Left ventricle myocardium inferior (tissue), 1 donor: ENCODE data around the gene OTOP3. TPM values are rescaled to one million over a fixed set of nuclear protein-coding genes. Genes with fewer than 3 reads are reported as not detected.

Source experiments
- DNase-seq: peaks from one replicate; pipeline ENCODE4 v3.0.0-alpha.2; 2020
- H3K27ac ChIP-seq: fragments of 200-600 bp; replicated peaks from 2 replicates; pipeline ENCODE4 v1.8.0; 2021
- H3K27me3 ChIP-seq: fragments of 200-600 bp; 2 replicates; pipeline ENCODE4 v1.8.0; 2021; ENCODE audit warnings: low read depth
- H3K36me3 ChIP-seq: fragments of 200-600 bp; 2 replicates; pipeline ENCODE4 v1.8.0; 2021
- H3K4me1 ChIP-seq: fragments of 200-600 bp; 2 replicates; pipeline ENCODE4 v1.8.0; 2021
- H3K4me3 ChIP-seq: fragments of 200-600 bp; 2 replicates; pipeline ENCODE4 v1.8.0; 2021; ENCODE audit warnings: mild to moderate bottlenecking, moderate library complexity
- H3K9me3 ChIP-seq: fragments of 200-600 bp; replicated peaks from 2 replicates; pipeline ENCODE4 v1.8.0; 2021
- intact Hi-C: fragments of 100-400 bp; cut with micrococcal nuclease; formaldehyde crosslinking; loops from one replicate; pipeline ENCODE4 v1.11.0; 2022
- total RNA-seq: library from RNA; stranded (reverse); fragmentation: NEBNext Ultra II Directional; extraction: Animal tissue kit (Norgen Biotek cat#: 25700); gene quantifications from one replicate; pipeline ENCODE4 v1.2.1, GENCODE V29; 2021
- TF ChIP-seq, protein P1 (sequence below): fragments of 200-600 bp; IDR thresholded peaks from 2 replicates; pipeline ENCODE4 v1.8.0; 2021; ENCODE audit warnings: antibody characterized with exemption, mild to moderate bottlenecking, borderline replicate concordance
- donor health status: DM: no; HTN: yes; CAD: no; lungs with severe emphysema.

Gene OTOP3
- total RNA-seq, 1 donor from 2014 or later: not detected

DNA sequence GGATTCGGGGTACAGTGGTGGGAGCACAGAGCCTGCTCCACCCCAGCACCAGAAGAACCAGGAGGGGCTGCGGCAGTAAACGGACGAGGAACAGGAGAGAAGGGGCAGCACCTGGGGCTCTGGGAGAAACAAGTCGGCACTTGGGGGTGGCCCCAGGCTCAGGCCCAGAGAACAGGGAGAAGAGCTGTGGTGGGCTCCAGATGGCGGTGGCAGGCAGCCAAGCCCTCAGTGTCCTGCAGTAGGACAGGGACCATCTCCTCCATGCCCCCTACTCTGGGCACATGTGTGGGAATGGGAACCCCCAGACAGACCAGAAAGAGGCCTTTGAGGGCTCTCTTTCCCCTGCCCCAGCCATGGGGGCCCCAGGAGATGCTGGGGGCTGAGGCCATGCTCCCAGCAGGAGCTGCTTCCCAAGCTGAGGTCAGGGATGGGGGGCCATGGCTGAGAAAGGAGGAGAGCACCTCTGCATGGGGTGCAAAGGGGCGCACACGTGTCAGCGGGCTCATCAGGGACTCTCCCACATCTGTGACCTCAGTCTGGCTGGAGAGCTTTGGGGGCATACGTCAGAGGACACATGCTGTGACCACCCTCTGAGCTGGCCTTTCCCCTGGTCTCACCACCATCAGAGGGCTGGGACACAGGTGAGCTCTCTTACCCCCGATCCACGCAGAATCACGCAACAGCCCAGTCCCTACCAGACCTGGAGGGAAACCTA lies 19.4 kb upstream of the OTOP3 start:
- intact Hi-C loops: no loop called here

DNA sequence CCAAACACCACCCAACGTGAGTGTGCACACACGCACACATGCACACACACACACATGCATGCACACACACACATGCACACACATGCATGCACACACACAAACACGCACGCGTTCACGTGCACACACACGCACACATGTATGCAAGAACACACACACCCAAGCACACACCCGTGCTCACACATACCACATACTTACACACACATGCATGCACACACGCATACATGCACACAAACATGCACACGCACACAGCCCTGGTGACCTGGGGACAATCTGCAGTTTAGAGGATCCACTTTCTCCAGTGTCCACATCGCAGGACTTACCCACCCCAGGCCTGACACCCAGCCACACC lies 18.9 kb upstream of the OTOP3 start:
- no peak overlapping the region for H3K27ac ChIP-seq
- TF ChIP-seq, protein P1, sequence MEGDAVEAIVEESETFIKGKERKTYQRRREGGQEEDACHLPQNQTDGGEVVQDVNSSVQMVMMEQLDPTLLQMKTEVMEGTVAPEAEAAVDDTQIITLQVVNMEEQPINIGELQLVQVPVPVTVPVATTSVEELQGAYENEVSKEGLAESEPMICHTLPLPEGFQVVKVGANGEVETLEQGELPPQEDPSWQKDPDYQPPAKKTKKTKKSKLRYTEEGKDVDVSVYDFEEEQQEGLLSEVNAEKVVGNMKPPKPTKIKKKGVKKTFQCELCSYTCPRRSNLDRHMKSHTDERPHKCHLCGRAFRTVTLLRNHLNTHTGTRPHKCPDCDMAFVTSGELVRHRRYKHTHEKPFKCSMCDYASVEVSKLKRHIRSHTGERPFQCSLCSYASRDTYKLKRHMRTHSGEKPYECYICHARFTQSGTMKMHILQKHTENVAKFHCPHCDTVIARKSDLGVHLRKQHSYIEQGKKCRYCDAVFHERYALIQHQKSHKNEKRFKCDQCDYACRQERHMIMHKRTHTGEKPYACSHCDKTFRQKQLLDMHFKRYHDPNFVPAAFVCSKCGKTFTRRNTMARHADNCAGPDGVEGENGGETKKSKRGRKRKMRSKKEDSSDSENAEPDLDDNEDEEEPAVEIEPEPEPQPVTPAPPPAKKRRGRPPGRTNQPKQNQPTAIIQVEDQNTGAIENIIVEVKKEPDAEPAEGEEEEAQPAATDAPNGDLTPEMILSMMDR: no peak
- DNase-seq: no peak
- peaks cover 72% of the 10 kb centered on the region for H3K27me3 ChIP-seq
- no peaks in the 10 kb centered on the region for H3K36me3 ChIP-seq
- peaks cover 3% of the 10 kb centered on the region for H3K4me1 ChIP-seq
- intact Hi-C loops: no loop called here
- H3K4me3 ChIP-seq: no peak overlapping the region
- H3K9me3 ChIP-seq: no peaks in the 10 kb centered on the region

More for the DNA sequence above, 19.4 kb upstream of the OTOP3 start:
- H3K4me1 ChIP-seq: peaks cover 2% of the 10 kb centered on the region
- TF ChIP-seq, protein P1: no peak
- DNase-seq: no peak
- H3K36me3 ChIP-seq: no peaks in the 10 kb centered on the region
- H3K27ac ChIP-seq: no peak overlapping the region
- no peaks in the 10 kb centered on the region for H3K9me3 ChIP-seq
- no peak overlapping the region for H3K4me3 ChIP-seq
- peaks cover 66% of the 10 kb centered on the region for H3K27me3 ChIP-seq

DNA sequence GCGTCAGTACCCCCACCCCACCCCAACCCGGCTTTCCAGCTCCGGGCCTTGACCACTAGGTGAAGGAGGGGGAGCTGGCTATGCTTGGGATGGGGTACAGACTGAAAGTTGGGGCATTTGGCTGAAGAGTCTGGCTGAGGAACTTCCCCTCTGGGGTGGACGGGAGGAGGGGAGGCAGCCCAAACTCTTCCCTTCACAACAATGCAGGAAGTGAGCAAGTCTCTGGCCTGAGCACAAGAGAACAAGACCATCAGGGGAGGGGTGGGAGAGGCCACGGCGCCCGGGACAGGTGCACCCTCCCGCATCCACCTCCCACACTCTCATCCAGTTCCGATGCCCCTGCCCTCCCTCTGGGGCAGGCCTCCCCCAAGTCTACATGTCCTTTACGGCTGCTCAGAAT lies 18.3 kb upstream of the OTOP3 start:
- no peaks in the 10 kb centered on the region for H3K9me3 ChIP-seq
- peaks cover 3% of the 10 kb centered on the region for H3K4me1 ChIP-seq
- no peak overlapping the region for H3K4me3 ChIP-seq
- no peak for DNase-seq
- H3K27me3 ChIP-seq: peaks cover 78% of the 10 kb centered on the region
- H3K27ac ChIP-seq: no peak overlapping the region
- intact Hi-C loops: no loop called here
- TF ChIP-seq, protein P1: no peak
- no peaks in the 10 kb centered on the region for H3K36me3 ChIP-seq

DNA sequence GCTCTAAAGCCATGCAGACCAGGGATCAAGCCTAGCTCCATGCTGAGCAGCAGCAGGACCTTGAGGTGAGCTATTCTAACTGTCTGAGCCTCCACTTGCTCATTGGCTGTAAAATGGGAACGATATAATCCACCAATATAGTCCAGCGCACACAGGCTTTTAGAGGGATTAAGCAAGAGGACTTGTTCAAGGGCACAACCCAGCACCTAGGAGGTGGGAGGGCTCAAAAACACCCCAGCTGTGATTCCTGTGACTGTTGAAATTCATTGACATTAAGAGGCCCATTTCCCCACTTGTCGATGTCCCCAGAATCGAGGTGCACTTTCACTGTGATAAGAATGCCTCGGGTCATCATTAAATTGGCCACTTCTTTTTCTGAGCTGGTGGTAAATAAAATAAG lies 16.8 kb upstream of the OTOP3 start:
- no peak overlapping the region for H3K27ac ChIP-seq
- DNase-seq: no peak
- no peaks in the 10 kb centered on the region for H3K9me3 ChIP-seq
- TF ChIP-seq, protein P1: no peak
- no peaks in the 10 kb centered on the region for H3K36me3 ChIP-seq
- intact Hi-C loops: no loop called here
- H3K4me1 ChIP-seq: peaks cover 16% of the 10 kb centered on the region
- no peak overlapping the region for H3K4me3 ChIP-seq
- H3K27me3 ChIP-seq: peaks cover 93% of the 10 kb centered on the region

DNA sequence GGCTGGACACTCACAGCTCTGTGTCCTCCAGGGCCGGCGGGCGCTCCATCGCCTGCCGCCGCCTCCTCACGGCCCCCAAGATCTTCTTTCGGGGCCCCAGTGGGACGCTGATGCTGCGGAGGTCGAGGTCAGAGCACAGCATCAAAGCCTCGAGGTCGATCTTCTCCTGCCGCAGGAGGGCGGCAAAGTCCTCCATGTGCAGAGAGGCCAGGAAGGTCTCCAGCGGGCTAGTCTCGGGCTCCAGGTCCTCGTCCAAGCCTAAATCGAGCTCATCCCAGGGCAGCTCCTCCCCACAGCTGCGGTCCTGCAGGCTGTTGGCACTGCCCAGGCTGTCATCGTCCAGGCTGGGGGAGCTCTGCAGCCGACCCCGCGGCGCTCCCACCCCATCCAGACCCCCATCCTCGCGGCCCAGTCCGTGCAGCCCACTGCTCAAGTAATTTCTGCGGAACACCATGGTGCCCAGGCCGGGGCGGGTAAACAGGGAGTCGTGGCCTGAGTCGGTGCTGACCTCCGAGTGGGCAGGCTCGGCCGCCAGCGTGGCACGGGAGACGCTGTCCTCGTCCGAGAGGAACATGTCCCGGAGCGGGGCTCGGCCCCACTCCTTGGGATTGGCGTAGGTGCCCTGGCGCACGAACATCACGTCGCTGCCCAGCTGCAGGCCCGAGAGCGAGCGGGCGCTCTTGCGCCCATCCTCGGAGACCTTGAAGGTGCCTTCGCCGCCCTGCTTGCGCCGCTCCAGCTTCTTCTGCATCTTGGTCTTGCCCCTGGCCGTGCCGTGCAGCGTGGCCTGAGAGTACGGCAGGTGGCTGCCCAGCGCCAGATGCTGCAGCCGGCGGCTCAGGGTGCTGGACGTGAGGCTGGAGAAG lies 16.0 kb upstream of the OTOP3 start:
- TF ChIP-seq, protein P1: peak; percentile 46
- DNase-seq: no peak
- no peaks in the 10 kb centered on the region for H3K36me3 ChIP-seq
- no peak overlapping the region for H3K27ac ChIP-seq
- intact Hi-C loops: no loop called here
- H3K4me3 ChIP-seq: no peak overlapping the region
- peaks cover 100% of the 10 kb centered on the region for H3K27me3 ChIP-seq
- H3K4me1 ChIP-seq: peaks cover 24% of the 10 kb centered on the region
- H3K9me3 ChIP-seq: no peaks in the 10 kb centered on the region
